HG03378 (cell line): ENCODE measurements around the gene VPS50.

ENCODE experiments used
- ATAC-seq: cut with Tn5 transposase; IDR thresholded peaks from one replicate; pipeline ENCODE4 v1.9.1; 2021; ENCODE audit warnings: mild to moderate bottlenecking, moderate library complexity; ENCODE audit not compliant: unreplicated experiment

VPS50 gene

DNA sequence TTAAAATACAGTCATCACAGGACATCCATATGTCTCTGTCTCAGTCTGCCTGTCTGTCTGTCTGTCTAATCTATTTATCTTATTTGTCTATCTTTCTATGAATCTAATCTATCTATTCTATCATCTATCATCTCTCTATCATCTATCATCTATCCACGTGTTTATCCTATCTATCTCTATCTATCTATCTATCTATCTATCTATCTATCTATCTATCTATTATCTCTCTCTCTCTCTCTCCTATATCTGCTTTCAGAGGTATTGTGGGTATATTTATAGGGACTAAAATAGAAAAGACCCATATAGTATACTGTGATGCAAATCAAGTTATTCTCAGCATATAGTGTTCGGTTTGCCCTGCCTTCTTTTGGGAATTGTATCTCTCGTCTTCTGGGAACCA lies 167.5 kb downstream of the VPS50 start:
- ATAC-seq, result no peak

DNA sequence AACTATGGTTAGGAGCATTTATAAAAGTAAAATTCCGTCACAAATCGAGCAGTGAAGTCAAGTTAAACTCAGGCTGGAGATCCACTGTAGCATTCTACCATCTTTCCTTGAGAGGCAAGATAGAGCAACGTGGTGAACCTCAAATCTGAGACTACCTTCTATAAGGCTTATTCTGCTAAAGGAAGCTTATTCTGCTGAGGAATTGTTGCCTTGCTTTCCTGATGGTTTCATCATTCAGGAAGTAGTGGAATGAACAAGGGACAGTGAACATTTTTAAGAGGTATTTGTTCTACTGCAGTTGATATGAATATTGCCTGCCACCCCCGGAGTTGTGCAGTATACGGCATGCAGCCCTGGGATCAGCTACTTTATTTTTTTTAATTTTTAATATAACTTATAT lies 170.8 kb downstream of the VPS50 start:
- ATAC-seq, result no peak

DNA sequence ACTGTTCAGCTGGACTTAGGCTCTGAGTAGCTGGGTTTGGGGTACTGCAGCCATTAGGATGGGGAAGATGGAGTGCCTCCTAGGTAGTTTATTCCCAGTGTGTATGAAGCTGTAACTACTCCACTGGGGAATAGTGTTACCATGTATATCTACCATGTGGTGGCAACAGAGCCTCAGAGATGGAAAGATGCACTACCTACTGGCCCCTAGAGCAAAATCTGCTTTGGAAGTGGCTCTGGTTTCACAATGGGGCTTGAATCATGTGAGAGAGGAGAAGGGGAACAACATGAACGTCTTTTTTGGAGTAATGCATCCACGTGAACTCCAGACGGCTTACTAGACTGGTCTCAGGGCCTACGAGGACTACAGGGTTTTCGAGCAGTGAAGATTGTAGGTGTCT lies 175.1 kb downstream of the VPS50 start:
- ATAC-seq, result no peak

DNA sequence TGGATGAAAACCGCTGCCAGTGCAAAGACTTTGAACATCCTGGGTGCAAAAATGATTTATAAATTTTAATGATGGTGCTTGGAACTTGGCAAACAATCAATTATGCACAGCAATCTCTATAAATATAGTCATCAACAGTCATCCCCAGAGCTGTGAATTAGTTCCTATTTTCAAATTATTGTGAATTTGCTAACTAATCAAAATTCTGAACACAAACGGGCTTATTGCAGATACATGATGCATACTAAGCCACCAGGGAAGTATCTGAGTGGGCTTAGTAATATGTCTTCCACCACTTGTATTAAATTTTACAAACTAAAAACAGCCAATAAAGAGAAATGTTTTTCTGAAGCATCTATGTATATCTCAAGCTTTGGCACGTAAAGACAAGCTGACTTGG lies 177.2 kb downstream of the VPS50 start:
- no peak for ATAC-seq
